ENCODE results near the gene ATOSB.

- TF ChIP-seq POLR2A (IDR thresholded peaks at IDR 0.05) = no peak
- no peak for TF ChIP-seq CTCF (IDR thresholded peaks at IDR 0.05)
These were observed 58.9 kb downstream of the ATOSB start for GRCh38 chr9:35056571-35057270.
